Right hindlimb (tissue), 1 donor: Measurements from ENCODE around the gene PRKAA2.
"Not testable (repeated sequence)": the region's sequence is repeated elsewhere in the genome, so short reads cannot be mapped to it uniquely, and the experiment has no call there.

Experiments used
- DNase-seq: peaks from one replicate; pipeline ENCODE4 v3.0.0-alpha.2; 2018

Gene PRKAA2

DNA sequence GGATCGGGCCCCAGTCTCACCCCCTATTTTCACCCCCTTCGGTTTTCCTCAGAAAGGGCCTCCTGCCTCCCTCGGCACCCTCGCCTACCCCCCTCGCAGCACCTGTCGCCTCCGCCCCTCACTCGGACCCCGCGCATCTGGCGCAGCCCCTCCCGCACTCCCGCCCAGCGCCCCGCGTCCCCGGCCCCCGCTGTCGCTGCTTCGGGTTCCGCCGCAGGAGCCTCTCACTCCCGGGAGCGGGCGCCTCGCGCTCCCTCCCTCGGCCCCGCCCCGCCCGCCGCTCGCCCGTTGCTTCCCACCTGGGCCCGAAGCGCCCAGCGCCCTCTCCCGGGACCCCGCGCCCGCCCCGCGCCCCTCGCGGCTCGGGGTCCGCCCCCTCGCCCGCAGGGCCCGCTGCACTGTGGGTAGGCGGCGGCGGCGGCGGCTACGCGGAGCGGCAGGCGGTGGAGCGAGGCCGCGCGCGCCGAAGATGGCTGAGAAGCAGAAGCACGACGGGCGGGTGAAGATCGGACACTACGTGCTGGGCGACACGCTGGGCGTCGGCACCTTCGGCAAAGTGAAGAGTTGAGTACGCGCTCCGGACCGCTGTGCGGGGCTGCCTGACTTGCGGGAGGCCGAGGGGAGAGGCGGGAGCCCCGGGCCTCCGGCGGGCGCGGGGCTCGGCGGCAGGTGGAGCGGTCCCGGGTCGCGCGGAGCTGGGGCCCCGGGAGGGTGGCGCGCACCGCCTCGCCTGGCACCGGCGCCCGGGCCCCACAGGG lies at the start of gene PRKAA2:
PRKAA2 (plus strand) TSS at position 396 of the 758 bp plus-strand sequence; CDS start at position 470, 74 bp downstream.
- DNase-seq = peak; percentile 64

DNA sequence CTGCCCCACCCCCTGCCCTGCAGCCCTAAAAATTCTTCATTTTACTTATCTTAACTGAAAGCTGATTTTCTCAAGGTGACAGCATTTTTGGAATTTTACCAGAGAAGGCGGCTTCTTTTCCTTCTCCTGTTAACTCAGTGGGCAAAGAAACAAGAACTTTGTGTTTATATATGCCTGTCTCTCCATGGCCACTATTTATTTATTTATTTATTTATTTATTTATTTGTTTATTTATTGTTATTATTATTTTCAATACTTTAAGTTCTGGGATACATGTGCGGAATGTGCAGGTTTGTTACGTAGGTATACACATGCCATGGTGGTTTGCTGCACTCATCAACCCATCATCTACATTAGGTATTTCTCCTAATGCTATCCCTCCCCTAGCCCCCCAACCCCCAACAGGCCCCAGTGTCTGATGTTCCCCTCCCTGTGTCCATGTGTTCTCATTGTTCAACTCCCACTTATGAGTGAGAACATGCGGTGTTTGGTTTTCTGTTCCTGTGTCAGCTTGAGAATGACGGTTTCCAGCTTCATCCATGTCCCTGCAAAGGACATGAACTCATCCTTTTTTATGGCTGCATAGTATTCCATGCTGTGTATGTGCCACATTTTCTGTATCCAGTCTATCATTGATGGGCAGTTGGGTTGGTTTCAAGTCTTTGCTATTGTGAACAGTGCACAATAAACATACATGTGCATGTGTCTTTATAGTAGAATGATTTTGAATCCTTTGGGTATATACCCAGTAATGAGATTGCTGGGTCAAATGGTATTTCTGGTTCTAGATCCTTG lies 49.5 kb upstream of the PRKAA2 start:
- DNase-seq = not testable (repeated sequence)

GRCh38 chr1:56610097-56610496 lies 35.0 kb upstream of the PRKAA2 start:
- DNase-seq = not testable (repeated sequence)

- DNase-seq = not testable (repeated sequence)
Observed at GRCh38 chr1:56610770-56611169, 34.3 kb upstream of the PRKAA2 start.

DNA sequence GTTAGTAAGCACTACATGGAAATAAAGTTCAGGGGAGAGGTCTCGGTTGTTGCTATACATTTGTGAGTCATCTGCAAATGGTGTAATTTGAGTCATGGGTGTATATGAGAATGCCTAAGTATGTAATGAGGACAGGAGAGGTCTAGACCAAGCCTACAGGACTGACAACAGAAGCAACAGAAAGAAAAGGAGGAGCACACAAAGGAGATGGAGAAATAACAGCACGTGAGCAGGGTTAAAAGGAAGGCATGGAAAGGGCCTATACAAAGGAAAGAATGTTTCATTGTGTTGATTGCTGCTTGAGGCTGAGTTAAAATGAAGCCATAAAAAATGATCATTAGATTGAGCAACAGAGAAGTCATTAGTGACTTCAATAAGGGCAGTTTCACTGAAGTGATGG lies 28.0 kb upstream of the PRKAA2 start:
- no peak for DNase-seq

DNA sequence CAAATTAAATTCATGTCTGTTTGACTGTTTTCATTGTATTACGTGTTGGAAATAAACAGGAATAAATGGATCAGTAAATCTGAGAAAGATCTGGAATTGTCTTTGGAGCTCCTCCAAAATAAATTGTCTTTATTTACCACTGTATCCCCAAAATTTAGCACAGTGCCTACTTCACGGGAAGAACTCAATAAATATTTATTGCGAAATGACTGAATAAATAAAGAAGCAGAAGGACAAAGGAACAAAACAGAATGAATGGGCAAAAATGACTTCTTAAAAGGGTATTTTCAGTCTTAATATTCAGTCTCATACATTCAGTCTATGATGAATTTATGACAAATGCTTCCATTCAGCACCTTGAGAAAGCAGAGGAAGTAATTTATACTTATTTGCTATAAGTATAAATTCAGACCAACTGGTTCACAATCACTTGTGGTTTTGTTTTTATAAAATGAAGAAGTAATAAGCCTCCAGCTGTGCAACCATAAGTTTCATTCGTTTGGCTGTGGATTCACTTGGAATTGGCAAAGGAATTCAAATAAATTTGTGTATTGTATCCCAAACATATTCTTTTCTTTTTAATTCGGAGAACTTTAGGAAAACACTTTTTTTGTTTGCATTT lies 19.2 kb upstream of the PRKAA2 start:
- DNase-seq = no peak

DNA sequence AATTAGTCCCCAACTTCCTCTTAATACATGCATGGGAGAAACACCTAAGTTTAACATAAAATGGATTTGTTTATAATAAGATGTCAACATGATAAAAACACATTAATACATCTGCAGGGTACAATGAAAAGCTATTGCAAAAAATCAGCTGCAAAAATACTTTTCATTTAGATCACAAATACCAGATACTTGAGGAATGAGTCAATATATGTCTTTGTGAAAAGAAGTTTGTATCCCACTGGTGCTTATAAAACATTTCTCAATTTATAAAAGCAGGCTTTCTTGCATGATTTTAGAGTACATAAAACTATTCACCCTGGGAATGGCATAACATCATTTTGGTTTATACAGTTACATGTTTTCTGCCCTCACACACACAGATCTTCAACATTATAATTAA lies 18.6 kb upstream of the PRKAA2 start:
- DNase-seq = no peak

GRCh38 chr1:56627019-56627635 lies 18.0 kb upstream of the PRKAA2 start:
- DNase-seq = no peak

DNA sequence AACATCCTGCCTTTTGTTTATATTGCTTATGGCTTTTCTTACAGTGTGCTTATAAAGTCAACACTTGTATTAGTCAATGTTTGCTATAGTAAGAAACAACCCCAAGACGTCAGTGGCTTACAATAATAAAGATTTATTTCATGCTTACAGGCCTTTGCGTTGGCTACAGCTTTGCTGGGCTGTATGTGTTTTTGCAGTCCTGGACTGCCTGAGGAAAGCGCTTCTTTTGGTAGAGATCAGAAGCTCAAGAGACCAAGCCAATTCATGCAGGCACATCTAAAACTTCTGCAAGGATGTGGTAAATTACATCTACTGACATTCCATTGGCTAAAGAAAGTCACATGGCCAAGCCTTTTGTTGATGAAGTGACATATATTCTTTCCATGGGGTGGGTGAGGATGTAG lies 17.5 kb upstream of the PRKAA2 start:
- DNase-seq = no peak

- DNase-seq = no peak
Observed at GRCh38 chr1:56630786-56631185, 14.3 kb upstream of the PRKAA2 start.

GRCh38 chr1:56631901-56632300 lies 13.2 kb upstream of the PRKAA2 start:
- no peak for DNase-seq

GRCh38 chr1:56634981-56635380 lies 10.1 kb upstream of the PRKAA2 start:
- DNase-seq = no peak

- no peak for DNase-seq
Observed at GRCh38 chr1:56638248-56638647, 6.9 kb upstream of the PRKAA2 start.

- no peak for DNase-seq
Observed at GRCh38 chr1:56639211-56639610, 5.9 kb upstream of the PRKAA2 start.

DNA sequence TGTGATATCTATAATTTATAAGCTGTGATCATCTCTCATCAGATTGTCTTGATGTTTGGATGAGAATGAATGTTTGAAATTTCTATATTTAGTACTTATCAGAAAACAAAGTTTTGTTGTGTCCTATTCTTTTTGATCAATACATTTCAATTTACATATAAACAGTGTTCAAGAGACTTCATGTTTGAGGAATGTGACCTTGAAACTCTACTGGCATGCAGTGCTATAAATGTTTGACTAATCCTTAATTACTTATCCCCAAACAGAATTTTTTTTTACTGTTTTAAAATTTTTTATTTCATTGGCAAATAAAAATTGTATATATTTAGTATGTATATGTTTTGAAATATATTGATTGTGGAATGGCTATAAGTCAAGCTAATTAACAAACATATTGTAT lies 1.5 kb upstream of the PRKAA2 start:
- DNase-seq = no peak

GRCh38 chr1:56644064-56644918 lies 823 bp upstream of the PRKAA2 start:
- peak; percentile 36 for DNase-seq

DNA sequence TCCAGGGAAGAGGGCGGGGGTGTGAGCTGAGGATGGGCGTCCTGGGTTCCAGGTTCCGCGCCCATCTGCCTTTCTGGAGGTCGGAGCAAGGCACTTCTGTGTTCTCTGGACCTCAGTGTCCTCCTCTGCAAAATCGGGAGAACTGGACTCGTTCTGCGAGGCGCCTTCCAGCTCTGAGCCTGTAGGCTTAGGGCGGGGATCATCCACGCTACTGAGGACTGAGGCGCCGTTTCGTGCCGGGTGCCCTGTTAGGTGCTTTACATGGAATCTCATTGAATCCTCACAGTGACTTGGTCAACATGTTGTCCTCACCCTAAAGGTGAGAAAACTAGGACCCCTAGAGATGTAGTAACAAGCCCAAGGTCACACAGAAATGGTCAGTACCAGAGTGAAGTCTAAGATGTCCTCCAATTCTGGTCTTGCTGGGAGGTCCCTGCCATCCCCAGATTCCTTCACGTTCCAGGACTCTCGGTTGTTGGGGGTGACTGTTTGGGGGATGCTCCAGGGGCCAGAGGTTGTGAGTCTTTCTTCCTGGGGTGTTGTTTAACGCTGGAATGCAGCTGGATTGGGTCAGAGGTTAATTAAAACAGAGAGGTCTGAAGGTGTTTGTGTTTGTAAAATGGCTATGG lies 677 bp downstream of the PRKAA2 start:
- DNase-seq = no peak

GRCh38 chr1:56646611-56647010 lies 1.5 kb downstream of the PRKAA2 start:
- no peak for DNase-seq

GRCh38 chr1:56647106-56647505 lies 2.0 kb downstream of the PRKAA2 start:
- DNase-seq = no peak

DNA sequence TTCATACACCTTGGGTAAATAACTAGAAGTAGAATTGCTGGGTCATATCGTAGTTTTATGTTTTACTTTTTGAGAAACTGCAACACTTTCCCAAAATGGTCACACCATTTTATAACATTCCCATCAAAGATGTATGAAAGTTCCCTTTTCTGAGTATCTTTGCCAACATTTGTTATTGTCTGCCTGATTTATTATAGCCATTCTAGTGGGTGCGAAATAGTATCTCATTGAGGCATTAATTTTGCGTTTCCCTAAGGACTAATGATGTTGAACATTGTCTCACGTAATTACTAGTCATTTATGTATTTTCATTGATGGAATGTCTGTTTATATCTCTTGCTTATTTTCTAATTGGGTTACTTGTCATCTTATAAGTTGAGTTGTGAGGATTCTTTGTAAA lies 3.4 kb downstream of the PRKAA2 start:
- no peak for DNase-seq

GRCh38 chr1:56654126-56654923 lies 9.2 kb downstream of the PRKAA2 start:
- DNase-seq = no peak
